H1 (cell line): ENCODE results near the gene PIK3R6. TPM values are rescaled to one million over a fixed set of nuclear protein-coding genes. Genes with fewer than 3 reads are reported as not detected.

Experiments
- CTCF ChIA-PET: fragments of 300-600 bp; sonication (Branson Sonifier 250); formaldehyde crosslinking; loops from one replicate; lab custom pipeline; 2021; ENCODE audit not compliant: partially characterized antibody; lab: Charles Lee
- POLR2A ChIA-PET: fragments of 300-600 bp; sonication (Branson Sonifier 250); formaldehyde crosslinking; loops from one replicate; lab custom pipeline; 2021; ENCODE audit warnings: inconsistent platforms; ENCODE audit not compliant: partially characterized antibody; lab: Charles Lee
- DNase-seq, 2 experiments: peaks; one replicate each; pipeline versions ENCODE4 v3.0.0 to v3.0.0-alpha.2; 2010 to 2022; ENCODE audit warnings: low spot score in 2 of 2, low read depth in 1 of 2, mixed read lengths in 1 of 2
- FAIRE-seq: peaks from 2 replicates; lab custom pipeline; 2011; peaks lifted over from hg19 to GRCh38; lab: Jason Lieb, UNC
- H2AFZ ChIP-seq: 2 replicates; pipeline ENCODE4 v1.8.1; 2012; ENCODE audit warnings: low read length, inconsistent platforms
- H2AK5ac ChIP-seq: 2 replicates; pipeline ENCODE4 v1.6.1; 2013; ENCODE audit warnings: low read depth, low read length
- H2BK120ac ChIP-seq: replicated peaks from 2 replicates; pipeline ENCODE3; 2013; ENCODE audit warnings: low read depth, low read length, inconsistent platforms
- H2BK12ac ChIP-seq: 2 replicates; pipeline ENCODE4 v1.6.1; 2013; ENCODE audit warnings: low read depth, low read length
- H2BK15ac ChIP-seq: 2 replicates; pipeline ENCODE4 v1.6.1; 2013; ENCODE audit warnings: low read length
- H2BK20ac ChIP-seq: 2 replicates; pipeline ENCODE4 v1.6.1; 2013; ENCODE audit warnings: low read length
- H2BK5ac ChIP-seq: 2 replicates; pipeline ENCODE4 v1.6.1; 2013; ENCODE audit warnings: low read depth, low read length
- H3K14ac ChIP-seq: 2 replicates; pipeline ENCODE4 v1.6.1; 2013; ENCODE audit warnings: inconsistent platforms; ENCODE audit not compliant: insufficient read length
- H3K18ac ChIP-seq: 2 replicates; pipeline ENCODE4 v1.6.1; 2013; ENCODE audit warnings: low read length; ENCODE audit errors: extremely low read depth
- H3K23ac ChIP-seq: 2 replicates; pipeline ENCODE4 v1.6.1; 2013; ENCODE audit warnings: inconsistent platforms; ENCODE audit not compliant: insufficient read length
- H3K23me2 ChIP-seq: 2 replicates; pipeline ENCODE4 v1.6.1; 2013; ENCODE audit warnings: low read depth, low read length
- H3K27ac ChIP-seq: 2 replicates; pipeline ENCODE4 v1.6.1; 2011; ENCODE audit warnings: low read depth, low read length, inconsistent platforms
- H3K27me3 ChIP-seq, 4 experiments: replicated peaks in 1 of 4; 1 replicate in 1 of 4; 2 replicates in 3 of 4; pipeline versions ENCODE4 v1.6.1 to v1.8.1; 2011 to 2013; ENCODE audit warnings: low read length in 3 of 4, mild to moderate bottlenecking in 3 of 4, inconsistent platforms in 2 of 4, mixed read lengths in 2 of 4, moderate library complexity in 1 of 4; ENCODE audit not compliant: control insufficient read depth in 3 of 4, insufficient read depth in 3 of 4; ENCODE audit errors: extremely low read depth in 1 of 4
- H3K36me3 ChIP-seq, 4 experiments: 2 replicates each; pipeline versions ENCODE4 v1.6.1 to v1.8.1; 2011 to 2013; ENCODE audit warnings: mild to moderate bottlenecking in 4 of 4, low read length in 3 of 4, moderate library complexity in 2 of 4, control low read depth in 1 of 4, inconsistent platforms in 1 of 4; ENCODE audit not compliant: insufficient read depth in 4 of 4, control insufficient read depth in 2 of 4
- H3K4ac ChIP-seq: replicated peaks from 2 replicates; pipeline ENCODE3; 2013; ENCODE audit warnings: low read length, low read depth, mixed read lengths, inconsistent platforms; ENCODE audit not compliant: insufficient read length
- H3K4me1 ChIP-seq, 4 experiments: replicated peaks in 1 of 4; 1 replicate in 1 of 4; 2 replicates in 3 of 4; pipeline versions ENCODE4 v1.6.1 to v1.8.1; 2011 to 2013; ENCODE audit warnings: low read length in 3 of 4, inconsistent platforms in 2 of 4, mixed read lengths in 1 of 4; ENCODE audit not compliant: insufficient read depth in 4 of 4, control insufficient read depth in 3 of 4
- H3K4me2 ChIP-seq, 2 experiments: 2 replicates each; pipeline versions ENCODE4 v1.6.1 to v1.8.1; 2011 to 2013; ENCODE audit warnings: low read depth in 2 of 2, low read length in 2 of 2, control low read depth in 1 of 2, inconsistent platforms in 1 of 2, mild to moderate bottlenecking in 1 of 2; ENCODE audit not compliant: insufficient read depth in 1 of 2
- H3K4me3 ChIP-seq, 4 experiments: fragments of 200-600, 300-600 bp in 1 of 4; sonication (generic), shearing (Covaris generic), sonication (Bioruptor Twin) in 1 of 4; 2 replicates each; pipeline versions ENCODE4 v1.5.1 to v1.8.1; 2011 to 2016; ENCODE audit warnings: low read length in 4 of 4, low read depth in 3 of 4, control low read depth in 2 of 4, inconsistent platforms in 2 of 4, mild to moderate bottlenecking in 2 of 4, mixed read lengths in 1 of 4, moderate library complexity in 1 of 4; ENCODE audit not compliant: insufficient read depth in 2 of 4; ENCODE audit errors: extremely low read depth in 1 of 4
- H3K56ac ChIP-seq: replicated peaks from 2 replicates; pipeline ENCODE3; 2013; ENCODE audit warnings: low read depth, mild to moderate bottlenecking, mixed read lengths, low read length, inconsistent platforms; ENCODE audit not compliant: insufficient read length
- H3K79me1 ChIP-seq: 2 replicates; pipeline ENCODE4 v1.6.1; 2013; ENCODE audit warnings: low read depth, low read length, control low read depth
- H3K79me2 ChIP-seq, 2 experiments: 2 replicates each; pipeline versions ENCODE4 v1.6.1 to v1.8.1; 2012 to 2013; ENCODE audit warnings: low read length in 2 of 2, mild to moderate bottlenecking in 2 of 2, inconsistent platforms in 1 of 2; ENCODE audit not compliant: insufficient read depth in 2 of 2, control insufficient read depth in 1 of 2
- H3K9ac ChIP-seq, 4 experiments: replicated peaks in 1 of 4; 1 replicate in 1 of 4; 2 replicates in 3 of 4; pipeline versions ENCODE4 v1.6.1 to v1.8.1; 2011 to 2013; ENCODE audit warnings: low read depth in 3 of 4, low read length in 3 of 4, control low read depth in 2 of 4, mild to moderate bottlenecking in 2 of 4, moderate library complexity in 2 of 4, inconsistent platforms in 1 of 4; ENCODE audit errors: extremely low read depth in 1 of 4
- H3K9me3 ChIP-seq, 2 experiments: 2 replicates each; pipeline versions ENCODE4 v1.6.1 to v1.8.1; 2012 to 2013; ENCODE audit warnings: mild to moderate bottlenecking in 2 of 2, moderate library complexity in 2 of 2, control low read depth in 1 of 2, inconsistent platforms in 1 of 2, low read depth in 1 of 2, low read length in 1 of 2, mixed read lengths in 1 of 2; ENCODE audit not compliant: insufficient read depth in 2 of 2
- H4K20me1 ChIP-seq, 2 experiments: replicated peaks in 1 of 2; 2 replicates each; pipeline versions ENCODE3 to v1.8.1; 2011 to 2013; ENCODE audit warnings: inconsistent platforms in 2 of 2, low read length in 2 of 2, mild to moderate bottlenecking in 1 of 2; ENCODE audit not compliant: insufficient read depth in 2 of 2, control insufficient read depth in 1 of 2
- H4K5ac ChIP-seq: 2 replicates; pipeline ENCODE4 v1.6.1; 2013; ENCODE audit warnings: low read length, low read depth, mixed read lengths, inconsistent platforms; ENCODE audit not compliant: insufficient read length
- H4K8ac ChIP-seq: 2 replicates; pipeline ENCODE4 v1.8.0; 2013; ENCODE audit warnings: mild to moderate bottlenecking, moderate library complexity, low read length, inconsistent platforms; ENCODE audit not compliant: insufficient read depth; ENCODE audit errors: extremely low read depth
- H4K91ac ChIP-seq: replicated peaks from 2 replicates; pipeline ENCODE3; 2013; ENCODE audit warnings: low read length, mixed read lengths, inconsistent platforms; ENCODE audit not compliant: insufficient read length
- ASH2L ChIP-seq: fragments of 200-600, 300-600 bp; sonication (generic); IDR thresholded peaks from one replicate; pipeline ENCODE4 v1.7.1; 2017; ENCODE audit warnings: low read length
- BACH1 ChIP-seq: IDR thresholded peaks from 2 replicates; pipeline ENCODE4 v1.6.1; 2012; ENCODE audit warnings: low read length, improper control_type of control experiment
- CBX5 ChIP-seq: fragments of 300-800, 300-1000 bp; sonication (generic); IDR thresholded peaks from 2 replicates; pipeline ENCODE4 v1.7.1; 2016; ENCODE audit warnings: antibody characterized with exemption, low read length, low read depth
- HDAC6 ChIP-seq: IDR thresholded peaks from one replicate; pipeline ENCODE4 v1.7.1; 2012; ENCODE audit warnings: low read depth, mild to moderate bottlenecking, inconsistent platforms, low read length, moderate library complexity
- KDM4A ChIP-seq: IDR thresholded peaks from one replicate; pipeline ENCODE4 v1.7.1; 2012; ENCODE audit warnings: low read depth, mild to moderate bottlenecking, moderate library complexity, low read length, inconsistent platforms; ENCODE audit not compliant: severe bottlenecking
- PHF8 ChIP-seq: fragments of 200-600 bp; sonication (generic); conservative IDR thresholded peaks from 2 replicates; pipeline ENCODE4 v1.7.1; 2012; ENCODE audit warnings: low read depth, mild to moderate bottlenecking, inconsistent platforms, low read length, moderate library complexity
- RNF2 ChIP-seq: fragments of 200-900, 300-1000 bp; sonication (generic); IDR thresholded peaks from 2 replicates; pipeline ENCODE4 v1.7.1; 2016; ENCODE audit warnings: borderline replicate concordance, low read depth, mild to moderate bottlenecking, antibody characterized with exemption, low read length; ENCODE audit not compliant: poor library complexity, severe bottlenecking; ENCODE audit errors: missing control alignments
- SP4 ChIP-seq: IDR thresholded peaks from 2 replicates; pipeline ENCODE4 v1.6.1; 2012; ENCODE audit warnings: low read length, inconsistent platforms
- WGBS, 2 experiments: shearing (Covaris generic) in 1 of 2; methylation state at CpG; one replicate each; pipeline versions ENCODE4 v1.1.6 to v1.1.7; 2013 to 2015; ENCODE audit warnings: low lambda C conversion rate in 2 of 2, mixed read lengths in 2 of 2, inconsistent platforms in 1 of 2, low coverage in 1 of 2, missing lambda C conversion rate in 1 of 2; ENCODE audit not compliant: insufficient replicate concordance in 2 of 2, insufficient coverage in 1 of 2, insufficient read length in 1 of 2; ENCODE audit errors: extremely low coverage in 1 of 2, missing lambda C conversion rate in 1 of 2; 5-methylcytosine and 5-hydroxymethylcytosine counted together
- polyA plus RNA-seq, 7 experiments: library from polyadenylated mRNA; depleted of rRNA in 3 of 7; stranded (reverse) in 5 of 7; unstranded in 2 of 7; fragments of >200 nt in 5 of 7; fragments of 200-250 nt in 2 of 7; gene quantifications; 1 replicate in 5 of 7; 2 replicates in 1 of 7; 4 replicates in 1 of 7; pipeline versions ENCODE4 v1.2.1 to v1.2.3, GENCODE V29; 2011 to 2013; ENCODE audit warnings: missing spikeins in 2 of 7, mixed read lengths in 2 of 7
- total RNA-seq: library from RNA; stranded (reverse); fragmentation: NEBNext Ultra II Directional; extraction: Animal tissue kit (Norgen Biotek cat#: 25700); gene quantifications from 2 replicates; pipeline ENCODE4 v1.2.1, GENCODE V29; 2021

PIK3R6 gene
- total and polyA plus RNA-seq, 2 of the 8 experiments (the other 6 are each of a cell fraction or from before 2014, with no cell fraction given) = 0.24 to 1.2 TPM

GRCh38 chr17:8898126-8898525 lies 30.7 kb upstream of the PIK3R6 start:
- Histone ChIP-seq H3K4me3 (no peak overlapping the region), H4K20me1 (no peaks in the 10 kb centered on the region)
- WGBS, 2 experiments = 90% methylated on average over 2 of the region's 2 CpGs; no CpG with 5 or more reads in 1 of the 2 experiments
- TF ChIP-seq ASH2L = no peak
- no peak for TF ChIP-seq PHF8
- no peak for TF ChIP-seq CBX5
- no peak for TF ChIP-seq RNF2
- TF ChIP-seq BACH1 = no peak
- TF ChIP-seq SP4 = no peak
- no peak for TF ChIP-seq KDM4A
- TF ChIP-seq HDAC6 = no peak

More at GRCh38 chr17:8898126-8898525, 30.7 kb upstream of the PIK3R6 start:
- Histone ChIP-seq H2BK20ac (no peak overlapping the region), H2AK5ac (no peak overlapping the region), H3K18ac (no peak overlapping the region), H3K4ac (no peak overlapping the region), H4K8ac (no peak overlapping the region), H3K23me2 (peaks cover 3% of the 10 kb centered on the region; the same call in 1 of the 2 replicates), H2BK5ac (no peak overlapping the region), H2BK15ac (no peak overlapping the region), H3K4me1 (peaks cover 0 to 21% (median 13%) of the 10 kb centered on the region in 4 experiments; a peak in 6 of 7 replicates), H3K23ac (no peak overlapping the region), H3K9me3 (no peaks in the 10 kb centered on the region), H3K79me2 (no peaks in the 10 kb centered on the region), H2BK12ac (no peak overlapping the region), H3K14ac (no peak overlapping the region), H3K27ac (no peak overlapping the region), H4K5ac (no peak overlapping the region), H4K91ac (no peak overlapping the region), H3K4me2 (no peak overlapping the region), H2AFZ (no peak overlapping the region), H3K56ac (no peak overlapping the region), H3K27me3 (no peaks in the 10 kb centered on the region; a peak in 1 of 7 replicates), H3K36me3 (no peaks in the 10 kb centered on the region), H2BK120ac (no peak overlapping the region), H3K79me1 (no peaks in the 10 kb centered on the region), H3K9ac (no peak overlapping the region)
- FAIRE-seq = no peak
- CTCF ChIA-PET = interaction anchor here (1.5 to 6.1 kb wide), 4 partner anchors 9 to 104 kb away, joined by 4 to 72 read pairs (median 16); no protein-coding TSS in a partner anchor
- POLR2A ChIA-PET = no interaction called here
- DNase-seq = no peak
